HPDE6-E6E7 (cell line): ENCODE data around the gene TLE3.
"Not testable (repeated sequence)": the region's sequence is repeated elsewhere in the genome, so short reads cannot be mapped to it uniquely, and the experiment has no call there.

ENCODE experiments used
- DNase-seq: peaks from one replicate; pipeline ENCODE4 v3.0.0; 2011; ENCODE audit warnings: missing footprints; ENCODE audit errors: extremely low spot score

Gene TLE3

GRCh38 chr15:70097321-70098152 lies at the start of gene TLE3:
TLE3 (minus strand) TSS chr15:70097917; CDS start chr15:70096798, 1,119 bp downstream.
- DNase-seq: peak; percentile 99

DNA sequence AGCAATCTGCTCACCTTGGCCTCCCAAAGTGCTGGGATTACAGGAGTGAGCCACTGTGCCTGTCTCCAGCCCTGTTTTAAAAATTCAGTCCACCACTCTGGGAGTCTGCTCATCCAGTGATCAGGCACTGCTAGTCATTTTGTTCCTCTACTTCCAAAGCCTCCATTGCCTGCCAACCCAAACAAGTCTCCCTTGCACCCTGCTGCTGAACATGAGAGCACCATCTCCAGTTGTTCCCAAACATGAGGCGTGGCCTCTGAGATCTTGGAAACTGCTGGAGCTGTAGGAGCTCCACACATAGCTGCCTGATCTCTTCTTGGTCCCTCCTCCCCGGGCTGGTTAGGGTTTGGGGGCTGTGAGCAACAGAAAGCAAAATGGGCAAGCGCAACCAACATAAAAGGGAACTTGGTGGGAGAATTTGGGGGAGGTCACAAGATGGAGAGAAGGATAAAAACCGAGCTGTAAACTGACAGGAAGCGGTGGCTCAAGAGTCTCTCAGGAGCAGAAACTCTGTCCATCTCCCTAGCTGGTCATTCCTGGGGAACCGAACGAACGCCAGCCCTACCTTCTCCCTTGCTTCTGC lies 49.6 kb upstream of the TLE3 start:
- DNase-seq: no peak

GRCh38 chr15:70146771-70147170 lies 49.1 kb upstream of the TLE3 start:
- no peak for DNase-seq

DNA sequence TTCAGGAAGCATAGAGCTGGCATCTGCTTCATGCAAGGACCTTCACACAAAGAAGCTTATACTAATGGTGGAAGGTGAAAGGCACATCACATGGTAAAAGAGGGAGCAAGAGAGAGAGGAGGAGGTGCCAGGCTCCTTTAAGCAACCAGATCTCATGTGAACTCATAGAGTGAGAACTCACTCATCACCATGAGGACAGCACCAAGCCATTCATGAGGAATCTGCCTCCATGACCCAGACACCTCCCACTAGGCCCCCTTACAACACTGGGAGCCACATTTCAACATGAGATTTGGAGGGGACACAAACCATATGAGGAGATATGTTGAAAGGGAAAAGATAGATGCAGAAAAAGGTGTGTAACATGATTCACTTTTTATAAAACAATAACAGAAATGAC lies 48.4 kb upstream of the TLE3 start:
- no peak for DNase-seq

- no peak for DNase-seq
Measured at GRCh38 chr15:70145261-70145660, 47.5 kb upstream of the TLE3 start.

- DNase-seq: no peak
Measured at GRCh38 chr15:70142322-70143191, 44.8 kb upstream of the TLE3 start.

GRCh38 chr15:70142072-70142321 lies 44.3 kb upstream of the TLE3 start:
- DNase-seq: no peak

DNA sequence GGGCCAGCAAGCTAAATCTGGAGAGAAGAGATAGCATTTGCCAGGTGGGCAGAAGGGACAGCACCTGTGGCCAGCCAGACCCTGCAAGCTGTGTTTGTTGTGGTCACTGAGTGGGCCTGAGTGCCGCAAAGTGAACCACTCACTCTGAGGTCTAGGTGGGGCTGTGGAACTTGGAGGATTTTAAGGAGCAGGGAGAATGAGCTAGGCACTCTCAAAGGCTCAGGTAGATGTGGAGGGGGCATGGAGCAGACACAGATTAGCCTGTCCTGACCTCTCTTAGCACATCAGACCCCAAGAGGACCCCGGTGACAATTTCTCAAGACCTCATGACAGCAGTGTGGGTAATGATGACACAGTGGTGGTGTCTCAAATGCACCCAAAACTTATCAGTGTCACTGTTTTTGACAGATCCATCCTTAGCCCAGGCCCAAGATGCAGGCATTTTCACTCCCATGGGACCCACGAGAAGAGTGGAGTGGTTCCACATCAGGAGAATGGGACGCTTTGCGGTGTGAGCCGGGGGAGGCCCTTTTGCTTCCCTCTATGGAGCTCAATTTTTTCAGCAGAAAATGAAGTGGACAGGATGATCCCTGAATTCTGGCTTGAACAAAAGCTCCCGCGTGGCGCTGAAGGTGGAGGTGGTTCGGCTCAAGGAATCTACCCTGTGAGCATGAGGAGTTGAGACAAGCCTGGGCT lies 43.8 kb upstream of the TLE3 start:
- DNase-seq: no peak

DNA sequence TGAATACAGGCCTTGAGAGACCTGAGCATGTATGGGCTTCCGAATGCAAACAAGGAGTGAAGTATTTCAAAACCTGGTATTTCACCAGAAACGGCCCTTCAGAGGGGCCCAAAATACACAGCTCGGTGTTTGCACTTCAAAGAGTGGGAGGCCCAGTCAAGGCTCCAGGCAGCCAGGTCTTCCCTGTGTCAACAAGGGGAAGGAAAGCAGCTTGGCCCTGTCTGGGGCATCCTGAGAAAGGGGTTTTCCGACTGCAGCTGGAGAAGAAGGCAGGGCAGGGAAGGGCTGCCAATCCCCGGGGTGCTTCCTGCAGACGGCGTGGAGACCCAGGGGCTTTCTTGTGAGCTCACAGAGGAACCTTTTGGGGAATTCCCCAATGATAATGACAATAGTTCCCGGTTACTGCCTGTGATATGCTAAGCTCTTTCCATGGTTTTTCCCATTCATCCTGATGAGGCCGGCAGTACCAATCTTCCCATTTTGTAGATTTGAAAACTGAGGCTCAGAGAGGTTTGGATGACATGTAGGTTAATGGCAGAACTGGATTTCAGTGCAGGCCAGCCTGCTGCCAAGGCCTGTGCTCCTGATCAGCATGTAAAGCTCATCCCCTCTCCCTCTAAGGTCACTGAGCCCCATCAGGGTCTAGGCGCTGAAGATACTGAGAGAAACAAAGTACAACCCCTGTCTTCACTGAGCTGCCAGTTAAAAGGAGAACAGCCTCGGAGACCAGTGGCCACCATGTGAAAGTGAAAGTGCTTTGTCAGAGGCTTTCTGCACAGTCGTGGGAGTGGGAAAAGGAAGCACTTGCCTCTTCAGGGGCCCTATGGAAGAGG lies 43.0 kb upstream of the TLE3 start:
- DNase-seq: no peak

DNA sequence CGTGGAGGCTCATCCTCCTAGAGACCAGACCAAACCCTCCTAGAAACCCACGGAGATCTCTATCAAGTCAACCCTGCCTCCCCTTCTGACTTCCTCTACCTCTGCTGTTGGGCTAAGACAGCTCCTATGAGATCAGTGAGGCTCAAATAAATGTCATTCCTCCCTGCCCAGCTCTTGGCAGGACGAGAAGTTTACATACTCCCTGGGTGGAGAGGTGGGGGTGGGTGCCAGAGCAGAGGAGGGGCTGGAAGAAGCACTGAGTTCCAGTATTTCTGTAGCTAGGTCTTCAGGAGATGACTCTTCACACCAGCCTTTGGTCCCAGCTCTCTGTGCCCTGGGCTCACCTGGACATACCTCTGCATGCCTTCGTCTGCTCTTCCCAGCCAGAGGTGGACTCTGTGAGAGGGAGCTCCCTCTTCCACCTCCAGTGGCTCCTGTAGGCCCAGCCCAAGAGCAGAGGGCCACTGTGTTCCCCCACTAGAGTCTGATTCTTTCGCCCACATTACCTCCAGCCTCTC lies 42.4 kb upstream of the TLE3 start:
- DNase-seq: no peak

GRCh38 chr15:70137967-70138366 lies 40.2 kb upstream of the TLE3 start:
- no peak for DNase-seq

GRCh38 chr15:70137021-70137420 lies 39.3 kb upstream of the TLE3 start:
- not testable (repeated sequence) for DNase-seq

GRCh38 chr15:70133781-70134421 lies 36.2 kb upstream of the TLE3 start:
- no peak for DNase-seq

DNA sequence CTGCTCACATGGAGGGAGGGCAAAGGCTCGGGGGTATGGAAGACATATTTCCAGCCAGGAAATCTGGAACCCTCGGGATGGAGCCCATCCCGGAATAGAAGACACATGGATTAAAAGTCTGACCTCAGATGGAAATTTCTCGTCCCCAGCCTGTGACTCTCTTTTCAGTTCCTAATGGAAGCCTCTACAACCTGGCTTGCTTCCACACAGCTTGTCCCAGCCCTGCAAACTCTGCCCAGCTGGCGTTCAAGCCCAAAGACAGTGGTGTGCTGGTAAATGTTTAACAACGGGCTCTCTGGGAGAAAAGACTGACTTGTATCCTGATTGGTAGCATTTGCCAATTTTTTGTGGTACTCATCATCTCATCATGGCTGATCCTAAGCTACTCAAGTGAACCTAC lies 35.6 kb upstream of the TLE3 start:
- DNase-seq: no peak

DNA sequence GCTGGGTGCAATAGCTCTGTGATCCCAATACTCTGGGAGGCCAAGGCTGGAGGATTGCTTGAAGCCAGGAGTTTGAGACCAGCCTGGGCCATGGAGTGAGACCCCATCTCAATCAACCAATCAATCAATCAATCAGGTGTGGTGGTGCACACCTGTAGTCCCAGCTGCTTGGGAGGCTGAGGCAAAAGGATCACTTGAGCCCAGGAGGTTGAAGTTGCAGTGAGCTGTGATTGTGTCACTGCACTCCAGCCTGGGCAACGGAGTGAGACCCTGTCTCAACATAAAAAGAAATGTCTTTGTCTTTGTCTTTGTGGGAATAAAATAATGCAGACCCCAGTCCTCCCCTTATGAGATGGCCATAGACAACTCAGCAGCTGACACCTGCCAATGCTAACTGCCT lies 34.9 kb upstream of the TLE3 start:
- DNase-seq: no peak

DNA sequence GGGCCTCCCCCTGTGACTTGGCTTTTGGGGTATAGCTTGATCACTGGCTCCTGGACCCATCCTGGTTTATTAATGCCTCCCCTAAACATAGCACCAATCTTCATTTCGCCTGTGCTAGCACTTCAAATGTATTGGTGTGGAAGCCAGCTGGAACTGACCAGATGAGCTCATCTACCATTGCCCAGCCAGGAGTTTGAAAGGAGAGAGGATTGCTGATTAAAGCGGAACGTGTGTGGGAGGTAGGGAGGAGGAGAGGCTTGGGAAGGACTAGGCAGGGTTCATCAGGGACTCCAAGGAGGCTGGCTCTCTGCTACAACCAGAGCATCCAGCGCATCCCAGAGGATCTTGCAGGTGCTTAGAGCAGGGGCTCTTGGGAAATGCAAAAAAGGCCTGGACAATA lies 34.4 kb upstream of the TLE3 start:
- DNase-seq: no peak

DNA sequence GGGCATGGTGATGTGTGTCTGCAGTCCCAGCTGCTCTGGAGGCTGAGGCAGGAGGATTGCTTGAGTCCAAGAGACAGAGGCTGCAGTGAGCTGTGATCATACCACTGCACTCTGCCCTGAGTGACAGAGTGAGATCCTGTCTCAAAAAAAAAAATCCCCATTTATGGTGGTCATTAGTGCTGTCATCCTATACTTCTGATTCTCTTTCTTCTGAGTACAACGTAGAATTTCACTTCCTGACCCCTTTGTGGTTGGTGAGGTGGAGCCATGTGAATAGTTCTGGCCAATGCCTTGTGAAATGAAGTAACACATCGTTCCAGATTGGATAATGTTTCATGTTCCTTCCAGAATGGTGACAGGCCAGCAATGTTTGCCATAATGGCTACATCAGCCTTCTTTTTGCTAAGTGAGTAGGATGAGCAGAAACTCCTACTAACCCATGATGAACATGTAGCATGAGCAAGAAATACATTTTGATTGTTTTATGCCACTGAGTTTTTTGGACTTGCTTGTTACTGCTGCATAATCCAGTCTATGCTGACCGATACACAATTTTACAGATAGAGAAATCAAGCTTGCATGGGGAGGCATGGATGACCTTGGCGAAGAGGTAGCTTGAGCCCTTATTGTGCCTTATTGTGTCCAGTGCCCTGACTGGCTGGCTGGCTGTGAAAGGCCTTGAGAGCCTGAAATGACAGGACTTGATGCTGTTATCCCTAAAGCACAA lies 30.9 kb upstream of the TLE3 start:
- no peak for DNase-seq

DNA sequence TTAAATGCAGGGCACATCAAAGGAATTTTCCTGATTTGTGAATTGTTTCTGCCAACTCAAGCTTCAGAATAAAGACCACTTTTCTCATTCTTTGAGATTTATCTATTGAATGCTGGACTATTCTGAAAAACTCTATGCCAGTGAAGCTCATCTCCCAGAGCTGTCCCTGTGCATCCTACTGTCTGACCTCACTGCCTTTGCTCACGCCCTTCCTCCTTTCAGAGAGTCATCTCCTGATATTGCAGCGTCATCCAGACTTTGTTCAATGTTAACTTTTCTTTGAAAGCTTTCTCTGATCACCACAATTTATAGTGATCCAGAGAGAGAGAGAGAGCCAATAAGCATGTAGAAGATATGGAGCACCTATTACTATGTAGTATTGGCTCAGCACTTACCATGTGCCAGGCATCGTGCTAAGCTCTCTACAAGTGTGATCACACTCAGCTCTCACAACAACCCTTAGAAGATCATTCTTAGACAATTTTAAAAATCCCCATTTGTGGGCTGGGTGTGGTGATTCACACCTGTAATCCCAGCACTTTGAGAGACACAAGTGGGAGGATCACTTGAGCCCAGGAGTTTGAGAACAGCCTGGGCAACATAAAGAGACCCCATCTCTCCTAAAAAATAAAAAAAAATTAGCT lies 30.2 kb upstream of the TLE3 start:
- DNase-seq: no peak

GRCh38 chr15:70127288-70127746 lies 29.6 kb upstream of the TLE3 start:
- DNase-seq: no peak
